CD8-positive, alpha-beta memory T cell (primary cell): ENCODE results near the gene GPR157. TPM values are rescaled to one million over a fixed set of nuclear protein-coding genes. Genes with fewer than 3 reads are reported as not detected.

Experiments
- CTCF ChIA-PET: fragments of 350-600 bp; sonication (Branson Sonifier 250); formaldehyde crosslinking; loops from one replicate; lab custom pipeline; 2021; ENCODE audit warnings: antibody characterized with exemption; lab: Charles Lee
- POLR2A ChIA-PET: fragments of 350-600 bp; sonication (Branson Sonifier 250); formaldehyde crosslinking; loops from one replicate; lab custom pipeline; 2021; ENCODE audit warnings: antibody characterized with exemption; lab: Charles Lee
- DNase-seq, 5 donors: peaks; one replicate each; pipeline versions ENCODE4 v3.0.0 to v3.0.0-alpha.2; 2020 to 2022; ENCODE audit warnings: mixed read lengths in 1 of 5
- H3K27ac ChIP-seq: one replicate; pipeline ENCODE4 v1.7.0; 2013; ENCODE audit warnings: low read depth, mild to moderate bottlenecking, low read length, moderate library complexity
- H3K27me3 ChIP-seq: 2 replicates; pipeline ENCODE4 v1.7.0; 2013; ENCODE audit warnings: low read length, mild to moderate bottlenecking; ENCODE audit not compliant: insufficient read depth, poor library complexity, severe bottlenecking
- H3K36me3 ChIP-seq: 2 replicates; pipeline ENCODE4 v1.7.0; 2013; ENCODE audit warnings: mild to moderate bottlenecking, low read length, moderate library complexity; ENCODE audit not compliant: insufficient read depth
- H3K4me1 ChIP-seq: 2 replicates; pipeline ENCODE4 v1.7.0; 2013; ENCODE audit warnings: mild to moderate bottlenecking, low read length, moderate library complexity; ENCODE audit not compliant: insufficient read depth
- H3K4me3 ChIP-seq: 2 replicates; pipeline ENCODE4 v1.7.0; 2013; ENCODE audit warnings: mild to moderate bottlenecking, low read length
- H3K9me3 ChIP-seq: 2 replicates; pipeline ENCODE4 v1.7.0; 2013; ENCODE audit warnings: mild to moderate bottlenecking, low read length
- H3K27ac Mint-ChIP-seq, 8 donors: one replicate each; pipeline ENCODE4 v1.8.0; 2020 to 2021; ENCODE audit warnings: mixed read lengths in 8 of 8, mild to moderate bottlenecking in 6 of 8, inconsistent platforms in 3 of 8, moderate library complexity in 3 of 8
- H3K27me3 Mint-ChIP-seq, 2 donors: one replicate each; pipeline ENCODE4 v1.8.0; 2020 to 2021; ENCODE audit warnings: mixed read lengths in 2 of 2, mild to moderate bottlenecking in 1 of 2, moderate library complexity in 1 of 2
- H3K36me3 Mint-ChIP-seq, 3 donors: one replicate each; pipeline ENCODE4 v1.8.0; 2020 to 2021; ENCODE audit warnings: mixed read lengths in 3 of 3, inconsistent platforms in 1 of 3, mild to moderate bottlenecking in 1 of 3
- H3K4me1 Mint-ChIP-seq, 3 donors: one replicate each; pipeline ENCODE4 v1.8.0; 2020 to 2021; ENCODE audit warnings: mixed read lengths in 3 of 3, inconsistent platforms in 1 of 3, mild to moderate bottlenecking in 1 of 3
- H3K4me3 Mint-ChIP-seq, 7 donors: one replicate each; pipeline ENCODE4 v1.8.0; 2020 to 2021; ENCODE audit warnings: mixed read lengths in 7 of 7, mild to moderate bottlenecking in 6 of 7, moderate library complexity in 4 of 7, inconsistent platforms in 2 of 7
- H3K9me3 Mint-ChIP-seq, 5 donors: one replicate each; pipeline ENCODE4 v1.8.0; 2020 to 2022; ENCODE audit warnings: mixed read lengths in 5 of 5, mild to moderate bottlenecking in 3 of 5, moderate library complexity in 2 of 5, inconsistent platforms in 1 of 5
- polyA plus RNA-seq: library from polyadenylated mRNA; unstranded; fragments of 300-500 nt; fragmentation: Illumina TruSeq; gene quantifications from one replicate; pipeline ENCODE4 v1.2.3, GENCODE V29; 2021
- total RNA-seq, 2 experiments: library from RNA; stranded (reverse); gene quantifications; one replicate each; pipeline ENCODE4 v1.2.3, GENCODE V29; 2021

GPR157 gene
- total and polyA plus RNA-seq, 3 experiments from 2014 or later, result 3.0 to 4.7 (median 3.1) TPM

GRCh38 chr1:9071554-9072235 lies 57.2 kb downstream of the GPR157 start:
- DNase-seq, result no peak
- ChIA-PET POLR2A (no interaction called here), CTCF (no interaction called here)
- no peak overlapping the region for H3K27ac ChIP-seq
- no peaks in the 10 kb centered on the region for H3K36me3 Mint-ChIP-seq
- H3K9me3 ChIP-seq, result no peaks in the 10 kb centered on the region
- H3K27me3 Mint-ChIP-seq, result peaks cover 11 to 47% of the 10 kb centered on the region in 2 donors
- H3K27me3 ChIP-seq, result peaks cover 3% of the 10 kb centered on the region
- no peak overlapping the region for H3K27ac Mint-ChIP-seq
- peaks cover 4 to 14% (median 6%) of the 10 kb centered on the region in 3 donors for H3K4me1 Mint-ChIP-seq
- H3K4me1 ChIP-seq, result no peaks in the 10 kb centered on the region
- no peak overlapping the region for H3K4me3 Mint-ChIP-seq
- peaks cover 0 to 2% (median 0%) of the 10 kb centered on the region in 5 donors for H3K9me3 Mint-ChIP-seq
- no peak overlapping the region for H3K4me3 ChIP-seq
- H3K36me3 ChIP-seq, result no peaks in the 10 kb centered on the region

GRCh38 chr1:9070486-9070885 lies 58.4 kb downstream of the GPR157 start:
- peaks cover 3% of the 10 kb centered on the region for H3K27me3 ChIP-seq
- H3K4me3 Mint-ChIP-seq, result no peak overlapping the region
- no peak overlapping the region for H3K4me3 ChIP-seq
- H3K36me3 ChIP-seq, result no peaks in the 10 kb centered on the region
- POLR2A ChIA-PET, result no interaction called here
- CTCF ChIA-PET, result no interaction called here
- peaks cover 11 to 39% of the 10 kb centered on the region in 2 donors for H3K27me3 Mint-ChIP-seq
- H3K4me1 ChIP-seq, result no peaks in the 10 kb centered on the region
- peaks cover 4 to 8% (median 6%) of the 10 kb centered on the region in 3 donors for H3K4me1 Mint-ChIP-seq
- no peaks in the 10 kb centered on the region for H3K36me3 Mint-ChIP-seq
- H3K9me3 ChIP-seq, result no peaks in the 10 kb centered on the region
- H3K27ac Mint-ChIP-seq, result no peak overlapping the region
- no peak for DNase-seq
- H3K27ac ChIP-seq, result no peak overlapping the region
- H3K9me3 Mint-ChIP-seq, result peaks cover 0 to 2% (median 0%) of the 10 kb centered on the region in 5 donors

GRCh38 chr1:9069326-9070100 lies 59.4 kb downstream of the GPR157 start, which contains the start of gene SLC2A5:
Gene SLC2A5 (minus strand): TSS chr1:9069635. CDS start chr1:9069536, 99 bp downstream.
- peaks cover 0 to 2% (median 0%) of the 10 kb centered on the region in 5 donors for H3K9me3 Mint-ChIP-seq
- H3K36me3 Mint-ChIP-seq, result no peaks in the 10 kb centered on the region
- ChIA-PET POLR2A (no interaction called here), CTCF (no interaction called here)
- H3K4me3 ChIP-seq, result no peak within 1 kb of the TSS
- DNase-seq, result no peak
- H3K4me1 Mint-ChIP-seq, result no peaks in the 10 kb centered on the region
- no peaks in the 10 kb centered on the region for H3K9me3 ChIP-seq
- H3K36me3 ChIP-seq, result no peaks in the 10 kb centered on the region
- no peak within 1 kb of the TSS for H3K4me3 Mint-ChIP-seq
- H3K27me3 ChIP-seq, result peaks cover 3% of the 10 kb centered on the region
- peaks cover 10 to 31% of the 10 kb centered on the region in 2 donors for H3K27me3 Mint-ChIP-seq
- H3K27ac ChIP-seq, result no peak within 1 kb of the TSS
- H3K27ac Mint-ChIP-seq, result peak within 1 kb of the TSS in 3 of 8 donors; percentile 7 to 52 (median 35)
- H3K4me1 ChIP-seq, result no peaks in the 10 kb centered on the region

- H3K4me1 Mint-ChIP-seq, result no peaks in the 10 kb centered on the region
- Histone ChIP-seq H3K4me3 (no peak overlapping the region), H3K27me3 (peaks cover 3% of the 10 kb centered on the region), H3K4me1 (no peaks in the 10 kb centered on the region), H3K9me3 (no peaks in the 10 kb centered on the region), H3K27ac (no peak overlapping the region), H3K36me3 (no peaks in the 10 kb centered on the region)
- no peak for DNase-seq
- CTCF ChIA-PET, result no interaction called here
- H3K27ac Mint-ChIP-seq, result no peak overlapping the region
- no peak overlapping the region for H3K4me3 Mint-ChIP-seq
- no peaks in the 10 kb centered on the region for H3K36me3 Mint-ChIP-seq
- peaks cover 0 to 2% (median 0%) of the 10 kb centered on the region in 5 donors for H3K9me3 Mint-ChIP-seq
- peaks cover 10 to 32% of the 10 kb centered on the region in 2 donors for H3K27me3 Mint-ChIP-seq
- POLR2A ChIA-PET, result no interaction called here
These were observed 59.9 kb downstream of the GPR157 start for GRCh38 chr1:9068981-9069325.

- CTCF ChIA-PET, result no interaction called here
- Histone ChIP-seq H3K4me1 (no peaks in the 10 kb centered on the region), H3K27me3 (peaks cover 3% of the 10 kb centered on the region), H3K27ac (no peak overlapping the region), H3K9me3 (no peaks in the 10 kb centered on the region), H3K4me3 (no peak overlapping the region), H3K36me3 (no peaks in the 10 kb centered on the region)
- Mint-ChIP-seq H3K4me1 (no peaks in the 10 kb centered on the region), H3K36me3 (no peaks in the 10 kb centered on the region), H3K4me3 (no peak overlapping the region), H3K9me3 (peaks cover 0 to 2% (median 0%) of the 10 kb centered on the region in 5 donors), H3K27me3 (peaks cover 8 to 25% of the 10 kb centered on the region in 2 donors), H3K27ac (no peak overlapping the region)
- POLR2A ChIA-PET, result no interaction called here
- no peak for DNase-seq
These were observed 61.7 kb downstream of the GPR157 start for GRCh38 chr1:9066945-9067807.

- no peak overlapping the region for H3K4me3 ChIP-seq
- H3K9me3 Mint-ChIP-seq, result peaks cover 0 to 2% (median 0%) of the 10 kb centered on the region in 5 donors
- no peaks in the 10 kb centered on the region for H3K36me3 ChIP-seq
- peaks cover 8 to 28% of the 10 kb centered on the region in 2 donors for H3K27me3 Mint-ChIP-seq
- no peak overlapping the region for H3K4me3 Mint-ChIP-seq
- H3K27me3 ChIP-seq, result peaks cover 3% of the 10 kb centered on the region
- ChIA-PET POLR2A (interaction anchor here (0.6 kb wide), 1 partner anchor 530 kb away, joined by 3 read pairs; no protein-coding TSS in a partner anchor), CTCF (no interaction called here)
- no peaks in the 10 kb centered on the region for H3K4me1 ChIP-seq
- DNase-seq, result no peak
- H3K36me3 Mint-ChIP-seq, result no peaks in the 10 kb centered on the region
- H3K27ac ChIP-seq, result no peak overlapping the region
- no peaks in the 10 kb centered on the region for H3K4me1 Mint-ChIP-seq
- no peaks in the 10 kb centered on the region for H3K9me3 ChIP-seq
- H3K27ac Mint-ChIP-seq, result peak overlapping the region in 1 of 8 donors; percentile 90
These were observed 63.6 kb downstream of the GPR157 start for GRCh38 chr1:9065213-9065751.

- POLR2A ChIA-PET, result no interaction called here
These were observed 66.1 kb downstream of the GPR157 start for GRCh38 chr1:9062846-9063245.

More at GRCh38 chr1:9062846-9063245, 66.1 kb downstream of the GPR157 start:
- H3K27me3 Mint-ChIP-seq, result peaks cover 3 to 14% of the 10 kb centered on the region in 2 donors
- Histone ChIP-seq H3K27ac (no peak overlapping the region), H3K4me3 (no peak overlapping the region), H3K4me1 (no peaks in the 10 kb centered on the region), H3K9me3 (no peaks in the 10 kb centered on the region), H3K27me3 (no peaks in the 10 kb centered on the region), H3K36me3 (no peaks in the 10 kb centered on the region)
- no peaks in the 10 kb centered on the region for H3K36me3 Mint-ChIP-seq
- H3K4me1 Mint-ChIP-seq, result no peaks in the 10 kb centered on the region
- H3K9me3 Mint-ChIP-seq, result peaks cover 0 to 2% (median 0%) of the 10 kb centered on the region in 5 donors
- no peak overlapping the region for H3K4me3 Mint-ChIP-seq
- DNase-seq, result no peak
- CTCF ChIA-PET, result no interaction called here
- no peak overlapping the region for H3K27ac Mint-ChIP-seq
